HG03460 (cell line): ENCODE data around the gene RPSA.
"Not testable (repeated sequence)": the region's sequence is repeated elsewhere in the genome, so short reads cannot be mapped to it uniquely, and the experiment has no call there.

Experiments
- ATAC-seq: cut with Tn5 transposase; IDR thresholded peaks from one replicate; pipeline ENCODE4 v1.9.1; 2021; ENCODE audit not compliant: unreplicated experiment

The RPSA gene

DNA sequence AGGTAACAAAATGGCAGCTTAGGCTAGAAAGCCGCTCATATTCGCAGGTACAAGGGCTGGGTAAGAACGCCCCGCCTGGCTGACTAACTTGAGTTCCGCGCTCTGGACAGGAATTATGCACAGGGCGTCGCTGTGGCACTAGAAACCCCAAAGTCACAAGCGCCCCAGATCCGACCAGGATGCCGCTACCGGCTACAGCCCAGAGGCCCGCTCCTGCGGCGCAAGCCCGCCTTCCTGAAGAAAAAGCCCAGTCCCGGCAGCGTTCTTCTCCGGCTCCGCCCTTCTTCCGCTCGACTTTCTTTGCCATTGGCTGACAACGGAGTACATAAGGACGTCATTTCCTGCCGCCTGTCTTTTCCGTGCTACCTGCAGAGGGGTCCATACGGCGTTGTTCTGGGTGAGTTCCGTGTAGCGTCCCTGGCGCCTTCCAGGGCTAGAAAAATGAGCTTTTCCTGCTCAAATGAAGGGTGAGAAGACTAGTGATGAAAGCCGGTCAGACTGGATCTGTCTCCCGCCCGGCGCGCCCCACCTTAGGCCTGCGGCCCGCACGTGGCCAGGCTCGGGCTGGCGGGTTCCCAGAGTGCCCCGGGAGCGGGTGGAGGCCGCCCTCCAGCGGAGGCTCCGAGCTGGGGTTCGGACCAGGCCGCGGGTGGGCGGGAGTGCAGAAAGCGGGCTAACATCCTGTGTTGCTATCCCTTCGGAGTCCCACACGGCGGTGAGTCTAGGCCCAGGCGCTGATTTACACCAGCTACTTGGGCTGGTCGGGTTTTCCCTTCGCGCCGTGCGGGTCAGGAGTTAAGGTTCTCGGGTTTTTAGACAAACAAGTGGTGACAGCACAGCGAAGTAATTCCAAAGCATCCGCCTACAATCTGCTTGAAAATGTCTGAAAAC is at the start of gene RPSA:
Gene RPSA, plus strand, starts transcription at position 353 of the 891 bp plus-strand sequence. CDS start 934 bp downstream, outside the sequence.
- peak; percentile 93 for ATAC-seq

GRCh38 chr3:39358333-39358732 is 48.2 kb upstream of the RPSA start:
- ATAC-seq: no peak

DNA sequence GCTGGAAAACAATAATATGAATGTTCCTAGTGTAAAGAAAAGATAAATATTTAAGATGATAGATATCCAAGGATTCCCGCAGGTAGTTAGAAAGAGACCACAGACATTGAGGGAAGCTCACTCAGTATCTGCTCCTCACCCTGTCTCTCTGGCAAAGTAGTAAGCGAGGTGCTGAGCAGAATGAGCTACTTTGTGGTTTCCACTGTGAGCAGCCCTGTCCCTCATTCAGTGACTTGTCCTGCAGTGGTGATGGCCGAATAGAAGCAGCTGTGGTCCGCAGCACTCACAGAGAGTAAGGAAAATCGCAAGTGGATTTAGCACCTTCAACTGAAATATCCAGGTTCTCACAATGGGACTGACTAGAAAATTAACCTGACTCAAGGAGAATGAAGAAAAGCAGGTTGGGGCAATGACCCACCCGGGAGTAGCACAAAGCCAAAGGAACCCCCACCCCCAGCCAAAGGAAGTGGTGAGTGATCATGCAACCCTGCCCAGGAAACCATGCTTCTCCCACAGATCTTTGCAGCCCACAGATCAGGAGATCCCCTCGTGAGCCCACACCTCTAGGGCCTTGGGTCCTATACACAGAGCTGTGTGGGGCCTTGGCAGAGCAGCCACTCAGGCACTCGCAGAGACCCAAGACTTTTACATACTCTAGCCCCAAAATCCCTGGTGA is 45.1 kb upstream of the RPSA start:
- peak; percentile 84 for ATAC-seq

DNA sequence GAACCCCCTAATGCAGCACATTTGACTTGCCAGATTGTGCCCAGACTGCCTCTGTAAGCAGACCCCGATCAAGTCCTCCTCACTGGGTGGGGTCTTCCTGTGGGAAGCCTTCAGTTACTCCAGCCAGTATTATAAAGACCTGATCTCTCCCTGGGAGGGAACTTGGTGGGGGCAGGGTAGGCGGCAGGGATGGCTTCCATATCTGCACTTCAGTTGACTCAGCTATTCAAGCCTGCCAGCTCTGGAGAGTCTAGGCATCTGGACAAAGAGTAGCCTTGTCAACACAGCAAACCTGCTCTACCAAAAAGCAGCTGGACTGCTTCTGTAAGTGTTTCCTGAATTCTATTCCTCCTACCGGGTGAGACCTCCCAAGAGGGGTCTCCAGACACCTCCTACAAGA is 44.3 kb upstream of the RPSA start:
- no peak for ATAC-seq

- ATAC-seq: no peak
Measured at GRCh38 chr3:39362812-39363211, 43.7 kb upstream of the RPSA start.

GRCh38 chr3:39370450-39370849 is 36.1 kb upstream of the RPSA start:
- not testable (repeated sequence) for ATAC-seq

GRCh38 chr3:39372833-39373232 is 33.7 kb upstream of the RPSA start:
- ATAC-seq: no peak

GRCh38 chr3:39376959-39377634 is 29.4 kb upstream of the RPSA start:
- no peak for ATAC-seq

GRCh38 chr3:39378088-39378487 is 28.4 kb upstream of the RPSA start:
- ATAC-seq: peak; percentile 79

DNA sequence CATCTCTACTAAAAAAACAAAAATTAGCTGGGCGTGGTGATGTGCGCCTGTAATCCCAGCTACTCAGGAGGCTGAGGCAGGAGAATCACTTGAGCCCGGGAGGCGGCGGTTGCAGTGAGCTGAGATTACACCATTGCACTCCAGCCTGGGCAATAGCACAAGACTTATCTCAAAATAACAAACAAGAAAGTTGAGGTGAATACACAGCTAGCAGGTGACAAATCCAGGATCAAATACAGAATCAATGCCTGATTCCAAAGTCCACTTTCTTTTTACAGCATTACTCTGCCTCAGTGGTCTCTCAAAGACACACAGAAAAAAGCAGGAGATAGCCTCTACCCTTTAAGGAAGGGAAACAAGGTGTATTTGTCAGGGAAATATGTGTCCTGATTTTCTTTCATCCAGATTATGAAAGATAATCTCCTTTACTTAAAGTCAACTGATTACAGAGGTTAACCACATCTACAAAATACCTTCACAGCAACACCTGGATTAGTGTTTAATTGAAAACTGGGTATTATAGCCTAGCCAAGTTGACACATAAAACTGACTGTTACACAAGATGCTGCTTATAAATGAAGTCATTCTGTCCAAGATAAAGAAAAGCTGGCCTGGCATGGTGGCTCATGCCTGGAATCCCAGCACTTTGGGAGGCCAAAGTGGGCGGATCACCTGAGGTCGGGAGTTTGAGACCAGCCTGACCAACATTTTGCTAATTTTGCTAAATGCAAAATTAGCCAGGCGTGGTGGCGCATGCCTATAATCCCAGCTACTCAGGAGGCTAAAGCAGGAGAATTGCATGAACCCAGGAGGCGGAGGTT is 27.4 kb upstream of the RPSA start:
- no peak for ATAC-seq

DNA sequence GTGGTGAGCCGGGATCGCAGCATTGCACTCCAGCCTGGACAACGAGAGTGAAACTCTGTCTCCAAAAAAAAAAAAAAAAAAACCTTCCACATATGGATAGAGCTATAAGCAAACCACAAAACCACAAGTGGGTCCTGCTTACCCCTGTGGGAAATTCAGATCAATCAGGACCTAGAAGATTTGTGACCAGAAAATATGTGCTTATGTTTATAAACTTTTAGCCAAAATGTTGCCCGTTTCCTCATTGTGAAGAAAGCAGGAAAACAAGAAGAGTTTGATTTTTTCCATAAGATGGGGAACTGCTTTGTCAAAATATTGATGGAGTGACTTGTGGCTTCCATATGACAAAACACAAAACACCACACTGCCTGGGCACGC is 26.8 kb upstream of the RPSA start:
- ATAC-seq: no peak

DNA sequence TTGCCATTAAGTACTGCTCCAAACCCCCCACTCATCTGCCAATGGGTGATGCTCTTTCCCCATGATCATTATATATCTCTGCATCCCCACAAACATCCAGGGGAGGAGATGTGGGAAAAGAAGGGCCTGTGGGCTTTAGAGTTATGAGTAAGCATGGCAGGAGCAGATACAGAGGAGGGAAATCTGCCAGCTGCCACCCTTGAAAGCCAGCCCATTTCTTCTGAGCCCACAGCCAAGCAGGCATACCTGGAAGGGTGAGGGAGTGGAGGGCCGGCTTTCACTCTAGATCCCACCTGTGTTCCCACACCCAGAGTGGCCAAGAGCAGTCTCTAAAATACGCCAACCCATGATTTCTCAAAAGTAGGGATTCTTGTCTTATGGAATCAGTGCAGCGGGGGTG is 25.1 kb upstream of the RPSA start:
- ATAC-seq: no peak

DNA sequence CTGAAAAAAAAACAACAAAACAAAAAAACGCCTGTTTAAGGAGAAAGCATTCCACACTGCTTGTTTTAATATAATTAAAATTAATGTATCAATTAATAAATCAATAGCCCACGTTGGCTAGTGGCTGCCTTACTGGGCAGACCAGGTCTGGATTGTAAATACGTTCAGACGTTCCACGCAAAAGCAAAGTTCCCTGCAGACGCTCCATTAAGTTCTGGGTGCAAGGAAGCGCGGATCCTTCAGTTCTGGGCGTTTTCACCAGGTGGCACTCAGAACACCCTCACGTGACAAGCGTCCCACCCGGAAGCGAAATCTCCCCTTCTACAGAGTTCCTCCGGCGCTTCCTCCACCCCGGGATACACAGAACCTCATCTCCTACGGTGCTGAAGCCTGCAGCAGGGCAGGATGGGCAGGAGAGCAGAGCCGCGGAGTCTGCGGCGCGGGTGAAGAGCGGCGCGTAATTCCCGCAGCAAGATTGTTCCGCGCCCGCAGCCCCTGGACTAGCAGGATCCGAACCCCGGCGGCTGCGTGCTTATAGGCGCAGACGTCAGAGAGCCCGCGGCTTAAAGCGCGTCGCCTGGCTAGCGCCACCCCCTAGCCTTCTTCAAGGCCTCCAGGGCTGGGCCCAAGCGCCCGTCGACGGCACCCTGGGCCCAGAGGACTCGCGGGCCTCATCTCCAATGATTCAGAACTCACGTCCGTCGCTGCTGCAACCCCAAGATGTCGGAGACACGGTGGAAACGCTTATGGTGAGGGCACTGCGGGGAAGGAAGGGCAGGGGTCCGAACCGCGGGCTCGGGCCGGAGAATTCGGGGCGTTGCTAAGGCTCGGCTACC is 23.3 kb upstream of the RPSA start, which contains the start of gene SLC25A38:
Gene SLC25A38, plus strand, starts transcription at position 326 of the 836 bp plus-strand sequence. Its CDS starts 355 bp downstream, at position 681.
- peak; percentile 69 for ATAC-seq

GRCh38 chr3:39383881-39384664 is 22.4 kb upstream of the RPSA start:
- peak; percentile 67 for ATAC-seq

DNA sequence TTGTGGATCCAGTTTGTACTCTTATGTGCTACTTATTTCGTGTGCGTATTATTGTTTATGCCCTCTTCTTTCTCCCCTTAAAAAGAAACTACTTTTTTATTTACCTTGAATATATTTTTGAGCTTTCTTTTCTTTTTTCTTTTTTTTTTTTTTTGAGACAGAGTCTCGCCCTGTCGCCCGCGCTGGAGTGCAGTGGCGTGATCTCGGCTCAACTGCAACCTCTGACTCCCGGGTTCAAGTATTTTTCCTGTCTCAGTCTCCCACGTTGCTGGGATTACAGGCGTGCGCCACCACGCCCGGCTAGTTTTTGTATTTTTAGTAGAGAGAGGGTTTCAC is 21.9 kb upstream of the RPSA start:
- ATAC-seq: no peak

DNA sequence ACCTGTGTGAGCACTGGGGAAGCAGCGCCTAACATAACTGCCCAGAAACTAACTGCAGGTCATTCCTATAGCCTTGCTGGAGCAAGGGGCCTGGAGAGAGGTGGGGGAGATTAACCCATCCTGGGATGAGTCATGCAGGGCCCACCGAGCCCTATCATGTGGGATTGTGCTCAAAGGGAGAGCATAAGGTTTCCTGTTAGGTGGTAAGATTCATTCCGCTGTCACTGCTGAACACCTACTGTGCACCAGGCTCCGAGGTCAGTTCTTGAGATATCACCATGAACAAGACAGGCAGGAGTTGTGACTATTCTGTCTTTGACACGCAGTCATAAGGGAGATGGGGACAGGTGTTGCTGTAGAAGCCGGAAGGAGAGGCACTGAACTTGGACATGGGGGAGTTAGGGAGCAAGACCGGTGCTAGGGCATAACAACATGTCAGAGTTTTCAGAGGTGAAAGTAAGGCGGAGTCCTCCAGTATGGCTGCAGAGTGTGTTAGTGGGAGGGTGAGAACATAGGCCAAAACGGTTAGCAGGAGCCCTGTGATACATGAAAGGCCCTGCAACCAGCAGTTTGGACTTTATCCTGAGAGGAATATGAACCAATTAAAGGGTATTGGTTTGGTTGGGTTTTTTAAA is 20.9 kb upstream of the RPSA start:
- ATAC-seq: no peak

GRCh38 chr3:39386318-39386717 is 20.2 kb upstream of the RPSA start:
- ATAC-seq: no peak

DNA sequence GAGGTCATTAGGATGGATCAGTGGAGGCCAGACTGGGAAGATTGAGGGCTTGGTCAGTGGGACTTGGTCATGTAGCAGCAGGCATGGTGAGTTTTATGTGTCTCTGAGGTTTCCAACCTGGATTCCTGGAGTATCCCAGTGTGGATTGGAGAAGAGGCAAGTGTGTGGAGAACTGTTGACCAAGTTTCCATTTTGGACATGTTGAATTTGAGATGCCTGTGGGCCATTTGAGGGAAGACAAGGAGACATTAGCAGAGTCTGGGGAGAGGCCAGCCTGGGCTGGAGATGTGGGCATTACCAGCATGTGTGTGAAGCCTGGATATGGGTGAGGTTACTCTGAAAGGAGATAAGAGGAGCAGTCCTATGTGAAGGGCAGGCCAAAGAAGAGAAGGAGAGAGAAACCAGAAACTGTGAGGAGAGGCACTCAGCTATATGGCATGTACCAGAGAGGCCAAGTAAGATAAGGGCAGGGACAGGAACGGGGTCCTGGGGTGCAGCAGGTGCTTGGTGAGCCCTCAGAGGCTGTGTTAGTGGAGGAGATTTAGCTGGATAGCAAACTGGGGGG is 19.0 kb upstream of the RPSA start:
- no peak for ATAC-seq
